HG03565 (cell line): ENCODE data around the gene ZNF597.
"Not testable (repeated sequence)": the region's sequence is repeated elsewhere in the genome, so short reads cannot be mapped to it uniquely, and the experiment has no call there.

Experiments
- ATAC-seq: cut with Tn5 transposase; IDR thresholded peaks from one replicate; pipeline ENCODE4 v1.9.1; 2021; ENCODE audit warnings: mild to moderate bottlenecking, moderate library complexity; ENCODE audit not compliant: unreplicated experiment

The ZNF597 gene

DNA sequence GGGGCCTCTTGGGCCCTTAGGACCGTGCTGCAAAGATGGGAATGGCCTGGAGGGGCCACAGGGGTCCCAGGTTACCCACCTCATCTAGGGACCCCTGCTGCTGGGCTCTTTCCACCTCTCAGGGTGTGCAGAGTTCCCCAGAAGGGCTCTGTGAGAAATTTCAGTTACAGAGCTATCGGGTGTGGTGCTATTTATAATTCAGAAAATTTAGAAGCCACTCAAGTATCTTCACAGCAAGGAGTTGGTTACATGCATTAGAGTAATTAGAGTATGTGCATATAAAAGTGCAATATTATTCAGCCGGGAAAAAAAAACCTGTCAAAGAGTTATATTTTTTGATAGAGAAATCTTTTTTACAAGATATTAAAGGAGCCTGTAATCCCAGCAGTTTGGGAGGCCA, 33.1 kb upstream of the ZNF597 start:
- no peak for ATAC-seq

DNA sequence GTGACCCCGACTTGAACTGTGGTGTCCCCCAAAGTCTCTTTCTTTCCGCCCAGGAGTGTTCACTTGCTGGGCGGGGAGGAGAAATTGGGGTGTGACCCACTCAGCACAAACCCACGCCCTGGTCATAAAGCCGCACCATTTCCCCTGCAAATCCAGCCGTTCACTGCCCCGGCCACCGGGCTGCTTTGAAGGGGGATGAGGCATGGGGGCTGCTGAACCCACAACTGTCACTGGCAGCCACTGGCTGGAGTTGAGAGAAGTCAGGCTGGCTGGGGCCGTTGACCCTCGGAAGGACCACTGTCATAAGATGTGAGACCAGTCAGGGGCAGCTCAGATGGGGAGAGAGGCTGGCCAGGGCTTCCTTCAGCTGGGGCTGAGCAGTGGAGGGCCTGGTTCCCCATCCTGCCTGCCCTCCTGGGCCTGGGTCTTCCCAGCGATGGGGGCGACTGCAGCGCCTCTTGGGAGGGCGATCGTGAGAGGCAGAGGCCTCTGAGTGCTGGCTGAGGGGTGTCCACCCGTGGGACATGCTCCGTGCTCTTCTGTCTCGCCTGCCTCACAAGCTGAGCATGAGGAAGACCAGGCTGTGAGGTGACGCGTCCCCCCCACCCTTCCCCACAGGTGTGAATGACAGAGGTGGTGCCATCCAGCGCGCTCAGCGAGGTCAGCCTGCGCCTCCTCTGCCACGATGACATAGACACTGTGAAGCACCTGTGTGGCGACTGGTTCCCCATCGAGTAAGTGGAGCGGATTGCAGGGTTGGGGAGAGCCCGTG, 32.5 kb upstream of the ZNF597 start:
- no peak for ATAC-seq

DNA sequence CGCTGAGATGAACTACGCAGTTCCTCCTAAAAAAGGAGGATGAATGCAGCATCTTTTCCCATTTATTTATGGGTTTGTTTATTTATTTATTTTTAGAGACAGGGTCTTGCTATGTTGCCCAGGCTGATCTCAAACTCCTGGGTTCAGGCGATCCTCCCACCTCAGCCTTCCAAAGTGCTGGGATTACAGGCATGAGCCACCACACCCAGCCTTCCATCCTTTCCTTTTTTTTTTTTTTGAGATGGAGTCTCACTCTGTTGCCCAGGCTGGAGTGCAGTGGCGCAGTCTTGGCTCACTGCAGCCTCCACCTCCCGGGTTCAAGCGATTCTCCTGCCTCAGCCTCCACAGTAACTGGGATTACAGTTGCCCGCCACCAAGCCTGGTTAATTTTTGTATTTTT, 31.6 kb upstream of the ZNF597 start:
- not testable (repeated sequence) for ATAC-seq

DNA sequence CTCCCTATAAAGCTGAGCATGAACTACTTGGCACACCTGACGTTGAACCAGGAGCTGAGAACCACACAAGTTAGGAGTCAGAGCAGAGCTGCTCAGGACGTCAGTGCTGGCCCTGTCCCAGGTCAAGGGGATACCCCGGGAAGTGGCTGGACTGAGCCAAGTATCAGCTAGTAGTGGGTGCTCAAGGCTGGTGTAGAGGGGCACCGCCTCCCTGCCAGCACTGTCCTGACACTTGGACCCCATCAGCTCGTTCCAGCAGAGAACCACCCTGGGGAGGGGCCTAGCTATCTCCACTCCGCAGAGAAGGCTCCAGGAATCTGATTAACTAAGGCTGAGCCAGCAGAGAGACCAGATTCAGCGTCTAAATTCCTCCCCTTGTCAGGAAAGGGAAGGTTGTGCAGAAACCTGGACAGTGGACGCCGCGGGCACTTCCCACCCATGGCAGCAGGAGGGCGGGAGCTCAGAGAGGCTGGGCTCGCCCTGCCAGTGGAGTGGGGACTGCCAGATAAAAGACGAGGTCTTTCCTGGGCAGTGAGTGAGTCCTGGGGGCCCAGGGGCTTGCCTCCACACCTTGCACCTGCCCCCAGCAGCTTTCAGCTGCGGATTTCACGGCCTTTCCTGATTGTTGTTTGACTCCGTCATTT, 31.0 kb upstream of the ZNF597 start:
- ATAC-seq: no peak

DNA sequence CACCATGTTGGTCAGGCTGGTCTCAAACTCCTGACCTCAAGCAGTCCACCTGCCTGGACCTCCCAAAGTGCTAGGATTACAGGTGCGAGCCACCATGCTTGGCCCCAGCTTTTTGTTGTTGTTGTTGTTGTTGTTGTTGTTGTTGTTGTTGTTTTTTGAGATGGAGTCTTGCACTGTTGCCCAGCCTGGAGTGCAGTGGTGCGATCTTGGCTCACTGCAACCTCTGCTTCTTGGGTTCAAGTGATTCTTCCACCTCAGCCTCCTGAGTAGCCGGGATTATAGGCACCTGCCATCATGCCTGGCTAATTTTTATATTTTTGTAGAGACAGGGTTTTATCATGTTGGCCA, 30.3 kb upstream of the ZNF597 start:
- not testable (repeated sequence) for ATAC-seq

DNA sequence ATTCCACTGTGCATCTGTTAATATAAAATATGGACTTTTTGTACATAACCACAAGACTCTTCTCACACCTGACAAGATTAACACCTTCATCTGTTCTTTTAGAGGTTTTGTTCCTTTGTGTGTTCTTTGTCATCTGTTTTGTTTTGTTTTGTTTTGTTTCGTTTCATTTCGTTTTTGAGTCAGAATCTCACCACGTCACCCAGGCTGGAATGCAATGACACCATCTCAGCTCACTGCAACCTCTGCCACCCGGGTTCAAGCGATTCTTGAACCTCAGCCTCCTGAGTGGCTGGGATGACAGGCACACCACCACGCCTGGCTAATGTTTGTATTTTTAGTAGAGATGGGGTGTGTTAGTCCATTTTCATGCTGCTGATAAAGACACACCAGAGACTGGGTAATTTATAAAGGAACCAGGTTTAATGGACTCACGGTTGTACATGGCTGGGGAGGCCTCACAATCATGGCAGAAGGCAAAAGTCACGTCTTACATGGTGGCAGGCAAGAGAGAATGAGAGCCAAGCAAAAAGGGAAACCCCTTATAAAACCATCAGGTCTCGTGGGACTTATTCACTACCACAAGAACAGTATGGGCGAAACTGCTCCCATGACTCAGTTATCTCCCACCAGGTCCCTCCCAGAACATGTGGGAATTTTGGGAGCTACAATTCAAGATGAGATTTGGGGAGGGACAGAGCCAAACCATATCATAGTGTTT, 29.7 kb upstream of the ZNF597 start:
- ATAC-seq: no peak

DNA sequence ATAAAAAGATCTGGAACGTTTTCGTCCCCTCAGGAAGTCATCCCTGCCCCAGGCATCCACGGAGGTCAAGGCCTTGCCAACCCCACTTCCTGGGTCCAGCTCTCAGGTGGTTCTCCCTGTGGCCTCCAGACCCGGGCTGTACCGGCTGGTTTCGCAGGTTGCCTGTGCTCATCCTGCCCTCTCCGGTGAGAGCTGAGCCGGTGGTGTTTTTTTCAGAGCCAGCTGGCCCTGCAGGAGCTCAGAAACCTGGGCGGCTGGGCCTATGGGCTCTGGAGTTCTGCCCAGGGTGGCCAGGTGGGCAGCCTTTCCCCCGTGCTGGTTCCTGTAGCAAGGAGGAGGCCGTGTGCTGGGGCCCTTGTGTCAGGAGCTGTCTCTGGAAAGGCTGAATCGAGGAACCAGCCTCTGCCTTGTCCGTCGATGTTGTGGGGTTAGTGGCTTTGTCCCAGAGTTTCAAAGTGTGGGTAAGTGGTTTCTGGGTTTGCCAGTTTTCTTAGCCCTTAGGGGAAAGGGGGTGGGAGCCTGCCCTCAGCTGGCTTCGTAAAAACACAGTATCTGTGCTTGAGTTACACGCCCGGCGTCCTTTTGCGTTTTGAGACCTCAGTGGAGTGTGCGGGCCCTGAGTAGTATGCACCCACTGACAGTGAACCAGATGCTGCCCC, 28.3 kb upstream of the ZNF597 start:
- ATAC-seq: no peak

- no peak for ATAC-seq
Observed at GRCh38 chr16:3470723-3471122, 27.4 kb upstream of the ZNF597 start.

- ATAC-seq: no peak
Observed at GRCh38 chr16:3469736-3470135, 26.4 kb upstream of the ZNF597 start.

DNA sequence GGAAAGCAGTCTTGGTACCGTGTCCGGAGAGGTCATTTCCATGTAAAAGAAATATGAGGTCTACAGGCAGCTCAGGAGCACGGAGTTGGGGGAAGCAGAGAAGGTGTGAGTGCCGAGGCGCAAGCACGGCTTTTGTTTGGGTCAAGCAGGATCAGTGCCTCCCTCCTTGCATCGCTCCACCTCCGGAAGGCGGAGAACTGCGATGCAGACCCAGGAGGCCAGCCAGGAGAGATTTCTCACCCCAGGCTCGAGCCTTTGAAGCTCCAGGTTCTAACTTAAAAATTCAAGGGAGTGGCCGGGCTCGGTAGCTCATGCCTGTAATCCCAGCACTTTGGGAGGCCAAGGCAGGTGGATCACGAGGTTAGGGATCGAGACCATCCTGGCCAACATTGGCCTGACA, 25.2 kb upstream of the ZNF597 start:
- no peak for ATAC-seq

GRCh38 chr16:3467921-3468320, 24.6 kb upstream of the ZNF597 start:
- ATAC-seq: no peak

DNA sequence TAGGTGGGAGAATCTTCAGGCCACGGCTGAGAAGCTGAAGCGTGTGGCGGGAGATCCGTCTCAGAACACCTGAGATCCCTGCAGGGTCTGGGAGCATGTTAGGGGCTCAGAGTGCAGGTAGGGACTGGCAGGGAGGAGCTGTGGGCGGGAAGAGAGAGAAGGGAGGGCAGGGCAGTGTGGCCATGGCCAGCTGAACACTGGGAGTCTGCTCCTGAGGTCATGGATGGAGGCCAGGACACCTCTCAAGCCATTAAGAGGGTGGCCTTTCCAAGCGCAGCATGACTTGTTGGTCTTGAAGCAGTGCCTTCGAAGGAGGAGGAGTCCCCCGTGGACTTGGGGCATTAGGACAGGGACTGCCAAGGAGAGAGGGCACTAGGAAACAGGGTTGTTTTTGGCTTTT, 23.9 kb upstream of the ZNF597 start:
- no peak for ATAC-seq

GRCh38 chr16:3465911-3466584, 22.7 kb upstream of the ZNF597 start:
- no peak for ATAC-seq

DNA sequence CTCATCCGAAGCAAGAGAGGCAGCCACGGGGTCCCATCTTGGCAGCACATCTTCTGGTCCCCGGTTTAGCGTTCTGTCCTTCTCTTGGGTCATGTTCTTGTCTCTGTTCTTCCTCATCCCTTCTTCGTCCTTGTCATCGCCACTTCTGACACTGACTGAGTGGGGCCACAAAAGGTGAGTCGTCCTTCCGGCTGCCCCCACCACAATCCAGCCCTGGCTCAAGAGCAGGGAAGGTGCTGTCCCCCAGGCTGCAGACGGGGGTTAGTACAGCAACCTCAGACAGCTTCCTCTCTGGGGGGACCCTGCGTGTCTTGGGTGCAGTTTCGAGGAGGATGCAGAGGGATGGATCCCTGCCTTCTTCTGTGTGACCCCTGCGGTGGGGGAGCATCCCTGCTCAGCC, 22.0 kb upstream of the ZNF597 start:
- no peak for ATAC-seq

GRCh38 chr16:3461151-3461550, 17.8 kb upstream of the ZNF597 start:
- no peak for ATAC-seq

GRCh38 chr16:3460585-3460984, 17.3 kb upstream of the ZNF597 start:
- ATAC-seq: no peak

DNA sequence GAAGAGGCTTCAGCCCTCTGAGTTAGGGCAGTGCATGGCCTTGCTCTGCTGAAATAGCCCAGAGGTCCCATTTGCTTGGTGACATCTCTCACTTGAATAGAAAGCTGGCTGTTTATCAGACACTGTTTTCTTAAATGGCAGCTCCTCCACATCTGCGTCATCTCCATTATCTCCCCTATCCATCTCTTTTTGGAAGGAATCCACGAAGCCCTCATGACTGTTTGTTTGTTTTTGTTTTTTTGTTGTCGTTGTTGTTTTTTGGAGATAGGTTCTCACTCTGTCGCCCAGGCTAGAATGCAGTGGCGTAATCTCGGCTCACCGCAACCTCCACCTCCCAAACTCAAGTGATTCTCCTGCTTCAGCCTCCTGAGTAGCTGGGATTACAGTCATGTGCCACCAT, 16.8 kb upstream of the ZNF597 start:
- ATAC-seq: no peak

DNA sequence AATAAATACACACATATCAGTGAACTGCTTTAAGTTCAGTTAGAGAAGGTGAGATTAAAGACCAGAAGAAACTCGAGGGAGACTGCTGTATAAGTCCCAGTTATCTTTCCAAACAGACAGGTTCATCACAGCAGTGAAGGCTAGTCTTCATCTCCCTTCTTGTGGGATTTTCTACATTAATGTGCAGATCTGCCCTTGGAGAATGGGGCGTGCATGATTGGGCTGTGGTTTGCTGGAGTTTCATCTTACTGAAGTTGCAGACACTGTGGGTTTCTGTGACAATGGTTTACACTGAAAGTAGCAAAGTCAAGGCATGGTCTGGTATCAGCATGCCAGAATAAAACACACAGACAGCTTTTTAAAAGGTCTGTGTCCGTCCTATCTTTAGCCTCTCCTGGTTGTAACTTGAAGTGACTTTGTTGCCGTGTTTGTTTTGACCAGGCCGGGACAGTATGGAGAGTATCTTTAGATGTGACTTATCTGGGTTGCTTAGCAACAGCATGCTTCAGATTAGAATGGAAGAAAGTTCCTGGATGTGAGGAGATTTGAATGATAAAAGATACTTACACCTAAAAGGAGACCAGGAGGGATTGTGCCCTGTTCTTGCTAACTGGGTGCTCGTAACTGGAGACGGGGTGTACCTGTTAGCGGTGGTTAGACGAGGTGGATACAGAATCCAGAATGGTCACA, 16.2 kb upstream of the ZNF597 start:
- ATAC-seq: no peak

- no peak for ATAC-seq
Observed at GRCh38 chr16:3458852-3459361, 15.6 kb upstream of the ZNF597 start.

- peak; percentile 16 for ATAC-seq
Observed at GRCh38 chr16:3458278-3458851, 15.1 kb upstream of the ZNF597 start.
